HEK293T (cell line): ENCODE results near the gene EXOC6.
A peak's percentile ranks its signal among the peaks of the same experiment; 100 is the strongest.

Experiments
- CTCF ChIA-PET: fragments of 350-600 bp; formaldehyde crosslinking; extraction: SDS; loops from one replicate; lab custom pipeline; 2021; ENCODE audit warnings: antibody characterized with exemption, inconsistent platforms; lab: Yijun Ruan, JAX
- POLR2A ChIA-PET: fragments of 350-600 bp; formaldehyde crosslinking; extraction: SDS; loops from one replicate; lab custom pipeline; 2020; ENCODE audit warnings: antibody characterized with exemption, inconsistent platforms; lab: Yijun Ruan, JAX
- DNase-seq: peaks from one replicate; pipeline ENCODE4 v3.0.0; 2012; ENCODE audit warnings: mixed read lengths; ENCODE audit errors: extremely low spot score
- ARNT ChIP-seq: fragments of 450-650 bp; IDR thresholded peaks from 2 replicates; pipeline ENCODE4 v1.6.1; 2017; ENCODE audit warnings: mild to moderate bottlenecking
- BHLHE40 ChIP-seq: fragments of 450-650 bp; IDR thresholded peaks from 2 replicates; pipeline ENCODE4 v1.6.1; 2016; ENCODE audit warnings: mild to moderate bottlenecking, moderate library complexity, borderline replicate concordance
- CTBP1 ChIP-seq: fragments of 450-650 bp; IDR thresholded peaks from 2 replicates; pipeline ENCODE4 v1.6.1; 2016; ENCODE audit warnings: borderline replicate concordance
- ELF4 ChIP-seq: fragments of 450-650 bp; IDR thresholded peaks from 2 replicates; pipeline ENCODE4 v1.6.1; 2017; ENCODE audit warnings: antibody characterized with exemption
- FOXA1 ChIP-seq: fragments of 450-650 bp; IDR thresholded peaks from 2 replicates; pipeline ENCODE4 v1.6.1; 2016; ENCODE audit warnings: mild to moderate bottlenecking
- FOXK2 ChIP-seq: fragments of 450-650 bp; IDR thresholded peaks from 2 replicates; pipeline ENCODE4 v1.6.1; 2016; ENCODE audit warnings: mild to moderate bottlenecking
- FOXM1 ChIP-seq: fragments of 450-650 bp; IDR thresholded peaks from 2 replicates; pipeline ENCODE4 v1.6.1; 2017; ENCODE audit warnings: mild to moderate bottlenecking, borderline replicate concordance
- HDGF ChIP-seq: fragments of 450-650 bp; IDR thresholded peaks from 2 replicates; pipeline ENCODE4 v1.6.1; 2017; ENCODE audit warnings: antibody characterized with exemption, borderline replicate concordance
- L3MBTL2 ChIP-seq: fragments of 450-650 bp; conservative IDR thresholded peaks from 2 replicates; pipeline ENCODE4 v1.6.1; 2016; ENCODE audit warnings: mild to moderate bottlenecking
- LEF1 ChIP-seq: fragments of 450-650 bp; IDR thresholded peaks from 2 replicates; pipeline ENCODE4 v1.6.1; 2017; ENCODE audit warnings: mild to moderate bottlenecking, borderline replicate concordance
- NFRKB ChIP-seq: fragments of 450-650 bp; IDR thresholded peaks from 2 replicates; pipeline ENCODE4 v1.6.1; 2016; ENCODE audit warnings: mild to moderate bottlenecking, moderate library complexity
- PKNOX1 ChIP-seq: fragments of 450-650 bp; IDR thresholded peaks from 2 replicates; pipeline ENCODE4 v1.6.1; 2016
- SP1 ChIP-seq: fragments of 450-650 bp; IDR thresholded peaks from 2 replicates; pipeline ENCODE4 v1.6.1; 2017
- SUZ12 ChIP-seq: fragments of 450-650 bp; IDR thresholded peaks from 2 replicates; pipeline ENCODE4 v1.6.1; 2016; ENCODE audit warnings: mild to moderate bottlenecking
- TARDBP ChIP-seq: fragments of 450-650 bp; IDR thresholded peaks from 2 replicates; pipeline ENCODE4 v1.6.1; 2016
- ZNF384 ChIP-seq: fragments of 450-650 bp; IDR thresholded peaks from 2 replicates; pipeline ENCODE4 v1.6.1; 2016

The EXOC6 gene

DNA sequence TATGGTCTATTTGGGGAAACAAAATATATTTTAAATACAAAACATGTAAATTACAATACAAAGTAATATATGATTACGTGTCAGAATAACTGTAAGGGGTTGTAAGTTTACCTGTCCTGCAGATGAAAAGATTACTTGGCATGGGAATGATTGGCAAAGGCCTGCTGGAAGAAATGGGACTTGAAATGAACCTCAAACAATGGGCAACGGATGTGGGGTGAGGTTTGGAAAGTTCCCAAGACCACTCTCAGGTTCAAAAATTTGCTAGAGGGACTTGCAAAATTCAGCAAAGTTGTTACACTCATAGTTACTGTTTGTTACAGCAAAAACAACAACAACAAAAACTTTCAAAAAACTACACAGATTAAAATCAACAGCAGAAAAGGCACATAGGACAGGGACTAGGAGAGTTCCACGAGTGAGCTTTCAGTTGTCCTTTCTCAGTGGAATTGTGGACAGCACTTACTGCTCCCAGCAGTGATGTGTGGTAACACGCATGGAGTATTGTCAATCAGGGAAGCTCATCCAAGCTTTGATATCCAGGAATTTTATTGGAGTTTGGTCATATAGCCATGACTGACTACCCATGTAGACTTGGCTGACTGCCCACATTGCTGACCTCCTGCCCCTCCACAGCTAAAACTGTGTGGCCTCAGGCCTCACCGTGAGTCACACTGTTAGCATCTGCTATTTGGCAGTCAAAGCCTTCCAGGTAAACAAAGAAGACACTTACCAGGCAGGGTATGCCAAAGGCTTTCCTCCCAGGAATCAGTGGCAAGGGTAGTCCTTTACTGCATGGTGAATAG is 43.8 kb downstream of the EXOC6 start:
- no peak for TF ChIP-seq LEF1
- TF ChIP-seq PKNOX1: peak; percentile 22; the same call in 1 of the 2 replicates
- DNase-seq: peak; percentile 35
- ChIA-PET POLR2A (no interaction called here), CTCF (interaction anchor here (0.6 to 1.0 kb wide), 4 partner anchors 22 to 457 kb away, joined by 3 to 4 read pairs (median 3); no protein-coding TSS in a partner anchor)

DNA sequence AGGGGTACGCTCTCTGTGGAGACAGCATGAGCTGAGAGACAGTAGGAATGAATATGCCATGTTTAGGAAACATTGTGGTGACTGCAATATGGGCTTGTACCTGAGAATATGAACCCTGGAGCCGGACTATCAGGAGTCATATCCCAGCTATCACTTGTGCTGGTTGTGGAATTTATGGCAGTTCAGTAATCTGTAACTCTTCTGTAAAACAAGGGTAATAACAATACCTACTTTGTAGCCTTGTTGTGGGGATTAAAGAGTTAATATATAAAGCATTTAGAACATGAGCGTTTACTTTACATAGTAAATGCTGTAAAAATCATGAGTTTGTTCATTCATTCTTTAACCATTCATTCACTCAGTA is 44.4 kb downstream of the EXOC6 start:
- ChIA-PET CTCF (interaction anchor here (0.8 to 1.0 kb wide), 2 partner anchors 21 to 49 kb away, joined by 3 to 4 read pairs; no protein-coding TSS in a partner anchor), POLR2A (no interaction called here)
- TF ChIP-seq ARNT: no peak
- no peak for TF ChIP-seq SP1
- no peak for TF ChIP-seq L3MBTL2
- TF ChIP-seq FOXA1: no peak
- no peak for TF ChIP-seq CTBP1
- no peak for TF ChIP-seq SUZ12
- TF ChIP-seq TARDBP: no peak
- no peak for TF ChIP-seq PKNOX1
- no peak for TF ChIP-seq LEF1
- TF ChIP-seq HDGF: no peak
- no peak for TF ChIP-seq BHLHE40
- DNase-seq: no peak

DNA sequence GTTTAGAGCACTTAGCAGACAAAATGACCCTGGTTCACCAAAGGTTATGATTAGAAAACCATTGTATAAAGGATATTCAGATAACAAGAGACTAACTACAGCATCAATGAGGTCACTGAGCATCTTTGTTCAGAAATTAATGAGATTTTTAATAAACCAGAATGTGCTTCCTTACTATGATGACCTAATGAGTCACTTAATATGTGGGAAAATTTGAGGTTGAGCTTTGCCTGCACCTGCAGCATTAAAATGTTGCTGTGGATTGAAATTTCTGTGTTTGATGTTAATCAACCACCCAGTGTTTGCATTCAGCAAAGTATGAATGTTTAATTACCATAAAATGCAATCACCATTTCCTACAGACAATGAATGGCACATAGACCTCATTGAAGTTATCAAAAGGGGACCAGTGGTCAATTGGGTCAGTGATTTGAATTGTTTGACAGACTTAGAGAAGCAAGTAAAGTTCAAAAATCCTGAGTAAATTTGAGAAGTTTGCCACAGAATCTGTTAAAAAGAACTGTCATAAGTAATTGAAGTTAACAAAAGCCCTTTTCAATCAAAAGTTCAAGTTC is 45.8 kb downstream of the EXOC6 start:
- DNase-seq: no peak
- CTCF ChIA-PET: interaction anchor here (0.9 kb wide), 1 partner anchor 13 kb away, joined by 4 read pairs; no protein-coding TSS in a partner anchor
- POLR2A ChIA-PET: no interaction called here
- TF ChIP-seq FOXA1: no peak
- TF ChIP-seq TARDBP: no peak
- TF ChIP-seq CTBP1: no peak
- TF ChIP-seq FOXK2: no peak
- no peak for TF ChIP-seq ARNT
- TF ChIP-seq LEF1: no peak
- TF ChIP-seq HDGF: no peak
- TF ChIP-seq BHLHE40: no peak
- no peak for TF ChIP-seq NFRKB
- TF ChIP-seq ZNF384: no peak
- no peak for TF ChIP-seq FOXM1
- no peak for TF ChIP-seq PKNOX1
- no peak for TF ChIP-seq L3MBTL2
- TF ChIP-seq ELF4: no peak

- ChIA-PET POLR2A (no interaction called here), CTCF (no interaction called here)
- TF ChIP-seq ELF4: no peak
- no peak for TF ChIP-seq TARDBP
- TF ChIP-seq ZNF384: no peak
- no peak for TF ChIP-seq HDGF
- no peak for TF ChIP-seq BHLHE40
- TF ChIP-seq FOXA1: no peak
- no peak for TF ChIP-seq NFRKB
- no peak for DNase-seq
These were observed 49.6 kb downstream of the EXOC6 start for GRCh38 chr10:92897916-92898315.

DNA sequence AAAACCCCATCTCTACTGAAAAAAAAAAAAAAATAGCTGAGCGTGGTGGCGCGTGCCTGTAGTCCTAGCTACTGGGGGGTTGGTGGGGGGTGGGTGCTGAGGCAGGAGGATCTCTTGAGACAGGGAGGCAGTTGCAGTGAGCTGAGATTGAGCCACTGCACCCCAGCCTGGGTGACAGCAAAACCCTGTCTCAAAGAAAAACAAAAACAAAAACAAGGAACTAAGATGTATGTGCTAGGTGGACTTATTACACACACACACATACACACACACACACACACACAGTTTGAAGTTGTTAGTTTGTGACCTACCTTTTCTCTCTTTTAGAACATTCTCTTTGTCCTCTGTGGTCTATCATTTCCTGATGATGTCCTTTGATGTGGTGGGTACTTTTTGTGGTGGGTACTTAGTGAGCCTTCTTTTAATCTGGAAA is 53.5 kb downstream of the EXOC6 start:
- POLR2A ChIA-PET: no interaction called here
- no peak for TF ChIP-seq ELF4
- TF ChIP-seq LEF1: no peak
- no peak for TF ChIP-seq BHLHE40
- no peak for TF ChIP-seq CTBP1
- no peak for TF ChIP-seq TARDBP
- TF ChIP-seq PKNOX1: no peak
- TF ChIP-seq SP1: no peak
- no peak for TF ChIP-seq L3MBTL2
- no peak for TF ChIP-seq NFRKB
- TF ChIP-seq FOXM1: no peak
- TF ChIP-seq FOXA1: no peak
- TF ChIP-seq ZNF384: no peak
- TF ChIP-seq HDGF: no peak
- TF ChIP-seq SUZ12: no peak
- no peak for DNase-seq
- CTCF ChIA-PET: interaction anchor here (0.9 kb wide), 1 partner anchor 15 kb away, joined by 4 read pairs; no protein-coding TSS in a partner anchor

DNA sequence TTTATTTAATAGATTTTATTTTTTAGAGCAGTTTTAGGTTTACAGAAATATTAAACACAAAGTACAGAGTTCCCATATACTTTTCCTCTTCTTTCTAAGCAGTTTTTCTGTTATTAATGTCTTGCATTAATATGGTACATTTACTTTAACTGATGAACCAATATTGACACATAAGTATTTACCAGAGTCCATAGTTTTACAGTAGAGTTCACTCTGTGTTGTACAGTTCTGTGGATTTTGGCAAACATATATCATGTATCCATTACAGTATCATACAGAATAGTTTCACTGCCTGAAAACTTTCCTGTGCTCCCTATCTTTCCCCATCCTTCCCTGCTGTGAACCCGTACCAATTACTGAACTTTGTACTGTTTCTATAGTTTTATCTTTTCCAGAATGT is 55.3 kb downstream of the EXOC6 start:
- CTCF ChIA-PET: no interaction called here
- no peak for DNase-seq
- TF ChIP-seq ARNT (no peak), ZNF384 (no peak), L3MBTL2 (no peak), HDGF (no peak), ELF4 (no peak), FOXA1 (no peak), BHLHE40 (no peak), SP1 (no peak), FOXK2 (no peak), FOXM1 (no peak), LEF1 (no peak), TARDBP (no peak), PKNOX1 (no peak), NFRKB (no peak)

More for the DNA sequence above, 55.3 kb downstream of the EXOC6 start:
- POLR2A ChIA-PET: no interaction called here
